Left renal pelvis (tissue), 4 donors: ENCODE data around the gene RYR3. TPM values are rescaled to one million over a fixed set of nuclear protein-coding genes. Genes with fewer than 3 reads are reported as not detected.
"Not testable (repeated sequence)": the region's sequence is repeated elsewhere in the genome, so short reads cannot be mapped to it uniquely, and the experiment has no call there.

ENCODE experiments used
- DNase-seq, 4 donors: peaks; one replicate each; pipeline ENCODE4 v3.0.0-alpha.2; 2013; ENCODE audit warnings: low read depth in 4 of 4, low spot score in 3 of 4
- polyA plus RNA-seq, 4 donors: library from polyadenylated mRNA; unstranded; fragments of 120-200 nt; gene quantifications; one replicate each; pipeline ENCODE4 v1.2.1, GENCODE V29; 2013; ENCODE audit not compliant: insufficient read length in 4 of 4

The RYR3 gene
- polyA plus RNA-seq, 4 donors: 4.0 to 13.9 (median 5.2) TPM

DNA sequence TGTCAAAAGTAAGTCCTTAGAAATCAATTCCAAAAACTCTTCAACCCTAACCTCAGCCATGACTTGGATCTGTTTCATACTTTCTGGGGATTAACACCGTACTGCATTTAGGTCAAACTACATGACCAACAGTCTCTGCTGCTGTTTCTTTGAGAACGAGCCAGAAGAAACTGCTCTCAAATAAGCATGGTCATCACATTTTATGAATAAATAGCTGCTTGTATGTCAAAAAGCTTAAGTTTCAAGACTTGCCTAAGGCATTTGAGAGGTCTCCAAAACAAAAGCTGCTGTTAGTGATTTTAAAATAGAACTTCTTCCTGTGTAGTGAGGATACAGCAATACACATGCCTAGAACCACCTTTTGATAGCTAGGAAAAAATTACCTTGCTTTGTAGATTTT is 491.2 kb downstream of the RYR3 start:
- DNase-seq: no peak

DNA sequence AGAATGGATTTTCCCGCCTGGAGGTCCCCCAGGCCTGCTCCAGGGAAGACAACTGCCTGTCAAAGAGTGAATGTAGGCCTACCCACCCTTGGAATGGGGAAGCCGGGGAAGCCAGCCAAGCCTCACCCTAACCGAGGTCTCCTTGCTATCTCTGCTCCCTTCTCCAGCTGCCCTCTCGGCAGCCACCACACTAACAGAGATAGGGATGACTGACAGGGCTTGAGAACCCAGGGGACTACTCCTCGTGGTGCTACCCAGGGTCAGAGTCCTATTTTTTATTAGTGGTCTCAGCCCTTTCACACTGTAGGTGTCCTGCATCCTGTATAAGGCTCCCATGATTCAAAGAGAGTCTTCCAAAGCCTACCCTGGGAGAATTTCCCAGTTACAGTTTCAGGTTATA is 496.9 kb downstream of the RYR3 start:
- DNase-seq: no peak

DNA sequence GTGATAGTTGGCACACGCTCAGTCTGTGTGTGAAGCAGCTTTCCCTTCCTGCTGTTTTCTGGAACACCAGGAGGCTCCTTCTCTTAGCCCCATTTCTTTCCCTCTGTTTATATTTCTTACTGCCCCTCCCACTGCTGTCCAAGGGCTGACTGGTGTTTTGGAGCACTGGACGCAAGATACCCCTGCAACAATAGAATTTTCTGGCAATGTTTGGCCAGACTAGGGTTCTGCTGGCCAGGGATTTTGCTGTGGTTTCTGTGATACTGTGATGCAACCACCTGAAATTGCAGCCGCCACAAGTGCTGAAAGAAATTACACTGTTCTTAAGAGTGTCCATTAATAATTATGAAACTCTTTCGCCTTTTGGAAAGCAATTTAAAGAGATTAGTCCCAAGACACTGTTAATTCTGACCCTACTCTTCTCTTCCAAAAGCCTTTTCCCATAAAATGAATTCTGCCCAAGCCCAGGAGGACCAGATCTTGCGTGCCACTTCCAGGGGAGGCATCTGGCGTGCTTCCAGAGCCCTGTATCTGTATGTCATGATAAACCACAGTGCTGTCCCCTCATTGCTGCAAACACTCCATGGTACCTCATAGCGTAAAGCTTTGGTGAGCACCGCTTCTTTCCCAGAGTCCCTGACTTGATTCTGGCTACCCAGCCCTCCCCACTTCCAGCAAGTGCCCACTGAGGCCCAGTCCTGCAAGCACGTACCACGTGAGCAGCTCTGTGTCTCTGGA is 498.1 kb downstream of the RYR3 start:
- DNase-seq: no peak

DNA sequence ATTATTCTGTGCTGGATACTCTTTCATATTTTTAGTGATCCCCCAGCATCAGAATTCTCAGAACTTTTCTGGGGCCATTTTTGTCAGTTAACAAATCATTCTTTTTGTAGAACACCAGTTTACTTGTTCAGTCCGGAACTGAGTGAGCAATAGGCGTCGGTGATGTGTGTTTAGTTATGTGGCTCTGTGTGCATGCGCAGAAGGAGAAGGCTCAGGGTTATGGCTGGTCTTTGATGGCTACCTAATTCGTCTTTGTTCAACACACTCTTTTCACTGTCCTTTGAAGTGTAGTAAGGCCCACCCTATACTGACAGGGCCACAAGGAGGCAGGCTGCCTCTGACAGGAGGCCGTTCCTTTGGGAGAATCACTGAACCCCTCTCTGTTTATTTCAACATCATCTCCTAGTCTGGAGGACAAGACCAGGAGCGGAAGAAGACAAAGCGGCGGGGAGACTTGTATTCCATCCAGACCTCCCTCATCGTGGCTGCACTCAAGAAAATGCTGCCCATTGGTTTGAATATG is 499.4 kb downstream of the RYR3 start:
- DNase-seq: no peak

DNA sequence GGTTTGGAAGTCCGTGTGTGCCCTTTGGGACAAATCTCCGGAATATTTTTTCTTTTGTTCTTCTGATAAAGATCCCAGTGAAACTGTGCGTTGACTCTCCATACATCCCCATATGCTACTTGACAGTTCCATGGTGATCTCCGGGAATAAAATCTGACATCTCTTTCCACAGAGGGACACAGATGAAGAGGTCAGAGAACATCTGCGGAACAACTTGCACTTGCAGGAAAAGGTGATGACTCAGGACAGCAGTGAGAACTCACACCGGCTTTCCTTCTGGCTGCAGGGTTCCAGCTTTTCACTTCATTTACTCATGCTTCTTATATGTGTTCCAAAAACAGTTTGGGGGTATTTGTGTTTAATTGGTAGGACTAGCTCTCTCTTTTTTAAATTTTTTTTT is 500.0 kb downstream of the RYR3 start:
- no peak for DNase-seq

DNA sequence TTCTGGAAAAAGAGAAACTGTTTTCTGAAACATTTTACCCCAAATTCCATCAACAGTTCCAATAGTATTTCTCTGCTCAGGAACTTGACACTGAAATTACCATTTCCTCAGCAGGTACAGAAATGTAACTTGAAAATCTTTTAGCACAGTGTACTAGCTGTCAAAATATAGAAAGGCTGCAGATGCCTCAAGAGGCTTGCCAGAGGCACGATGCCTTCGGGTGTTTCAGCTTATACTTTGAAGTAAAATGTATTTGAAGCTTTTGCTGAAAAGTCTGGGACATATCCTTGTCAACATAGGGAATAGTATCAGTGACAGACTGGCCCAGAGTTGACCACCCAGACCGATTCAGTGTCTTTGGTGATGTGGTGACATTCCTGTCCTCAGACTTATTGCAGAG is 503.1 kb downstream of the RYR3 start:
- DNase-seq: no peak

DNA sequence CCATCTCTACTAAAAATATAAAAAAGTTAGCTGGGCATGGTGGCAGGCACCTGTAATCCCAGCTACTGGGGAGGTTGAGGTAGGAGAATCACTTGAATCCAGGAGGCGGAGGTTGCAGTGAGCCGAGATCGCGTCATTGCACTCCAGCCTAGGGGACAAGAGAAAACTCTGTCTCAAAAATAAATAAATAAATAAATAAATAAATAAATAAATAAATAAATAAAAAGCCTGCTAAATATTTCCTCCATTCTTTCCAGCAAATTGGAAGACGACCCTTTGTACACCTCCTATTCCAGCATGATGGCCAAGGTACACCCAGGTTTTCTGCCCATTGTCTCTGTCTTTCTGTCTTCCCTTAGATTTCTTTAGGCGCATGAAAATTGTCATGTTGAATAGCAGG is 508.7 kb downstream of the RYR3 start:
- not testable (repeated sequence) for DNase-seq

DNA sequence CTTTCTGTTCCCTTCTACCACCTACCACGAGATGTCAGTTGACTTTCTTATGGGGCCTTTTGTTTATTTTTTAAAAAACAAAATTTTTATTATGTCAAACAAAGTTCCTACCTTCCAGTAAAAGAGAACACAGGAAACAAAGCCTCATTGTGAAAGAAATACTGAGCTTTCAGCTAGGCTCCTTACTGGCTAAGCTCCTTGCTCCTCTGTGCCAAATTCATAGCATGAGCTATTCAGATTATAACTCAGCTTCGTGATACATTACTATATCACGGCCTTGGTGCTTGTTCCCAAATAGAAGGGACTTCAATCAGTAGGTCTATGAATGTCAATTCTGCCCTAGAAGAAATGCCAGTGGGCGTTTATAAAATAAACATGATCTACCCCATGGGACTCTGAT is 511.7 kb downstream of the RYR3 start:
- DNase-seq: no peak

DNA sequence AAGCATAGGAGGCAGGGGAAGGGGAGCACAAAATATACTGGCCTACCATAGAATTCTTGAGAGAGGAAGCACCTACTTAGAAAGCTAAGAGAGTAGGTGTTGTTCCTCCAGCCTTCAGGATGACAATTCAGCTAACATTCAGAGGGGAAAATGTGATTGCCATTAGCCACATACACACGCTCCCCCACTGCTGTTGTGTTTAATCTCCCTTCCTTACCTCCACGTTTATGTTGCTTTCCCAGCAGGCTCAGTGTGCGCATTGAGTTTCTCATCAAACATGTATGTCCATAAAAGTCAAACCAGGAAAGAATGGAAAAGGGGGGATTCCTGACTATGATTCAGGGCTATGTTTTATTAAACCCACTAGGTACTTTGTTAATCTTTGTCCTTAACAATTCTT is 512.4 kb downstream of the RYR3 start:
- DNase-seq: no peak

DNA sequence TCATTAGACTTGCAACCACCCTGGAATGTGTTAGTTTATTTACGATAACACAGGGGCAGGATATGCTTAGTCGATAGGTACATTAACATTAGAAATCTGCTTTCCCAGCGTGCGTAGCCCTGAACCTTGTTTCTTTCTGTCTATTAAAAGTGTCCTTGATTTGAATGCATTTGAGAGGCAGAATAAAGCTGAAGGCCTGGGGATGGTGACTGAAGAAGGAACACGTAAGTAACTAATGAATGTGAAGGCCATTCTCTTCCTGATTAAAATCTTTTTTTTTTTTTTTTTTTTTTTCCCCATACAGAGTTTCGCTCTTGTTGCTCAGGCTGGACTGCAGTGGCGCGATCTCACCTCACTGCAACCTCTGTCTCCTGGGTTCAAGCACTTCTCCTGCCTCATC is 514.7 kb downstream of the RYR3 start:
- DNase-seq: no peak

DNA sequence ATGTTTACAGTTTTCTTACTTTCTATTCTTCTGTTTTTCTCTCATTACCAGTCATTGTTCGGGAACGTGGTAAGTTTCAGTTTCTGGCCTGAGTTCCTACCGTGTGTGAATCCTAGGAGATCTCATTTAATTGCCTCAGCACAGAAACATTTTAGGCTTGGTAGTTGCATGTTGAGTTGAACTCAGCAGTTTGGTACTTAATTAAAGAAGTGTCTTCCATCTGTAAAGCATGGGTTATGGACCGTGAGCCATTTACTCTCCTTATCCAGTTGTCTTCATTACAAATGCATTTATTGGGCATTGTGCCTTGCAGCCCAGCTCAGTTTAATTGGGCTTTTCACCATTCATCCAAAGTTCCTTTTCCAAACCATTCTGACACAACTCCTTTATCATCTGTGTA is 515.4 kb downstream of the RYR3 start:
- no peak for DNase-seq

DNA sequence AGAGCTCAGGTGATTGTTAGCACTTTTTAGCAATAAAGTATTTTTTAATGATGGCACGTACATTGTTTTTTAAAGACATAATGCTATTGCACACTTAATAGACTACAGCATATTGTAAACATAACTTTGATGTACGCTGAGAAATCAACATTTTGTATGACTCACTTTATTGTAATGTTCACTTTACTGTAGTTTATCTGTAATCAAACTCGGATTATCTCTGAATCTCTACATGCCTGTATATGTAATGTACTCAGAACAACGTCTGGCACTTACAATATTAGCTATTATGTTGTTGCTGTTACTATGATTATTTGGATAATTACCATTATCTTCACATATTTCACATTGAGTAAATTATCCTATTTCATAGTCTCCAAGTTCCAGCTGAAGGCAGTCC is 519.6 kb downstream of the RYR3 start:
- DNase-seq: no peak

DNA sequence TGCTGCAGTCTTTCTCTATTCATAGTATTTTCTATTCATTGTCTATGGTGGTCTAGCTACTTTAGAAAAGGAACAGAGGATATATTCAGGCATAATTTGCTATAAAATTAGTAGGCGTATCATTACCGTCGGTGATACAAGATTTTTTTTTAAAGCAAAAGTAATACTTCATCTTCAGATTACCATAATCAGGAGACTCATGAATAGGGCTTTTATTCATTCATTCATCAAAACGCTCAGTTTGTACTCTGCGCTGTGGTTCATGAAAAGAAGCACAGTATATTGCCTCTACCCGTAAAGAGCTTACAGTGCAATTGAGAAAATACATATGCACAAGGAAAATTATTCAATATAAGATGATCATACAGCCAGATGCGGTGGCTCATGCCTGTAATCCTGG is 520.9 kb downstream of the RYR3 start:
- DNase-seq: no peak

DNA sequence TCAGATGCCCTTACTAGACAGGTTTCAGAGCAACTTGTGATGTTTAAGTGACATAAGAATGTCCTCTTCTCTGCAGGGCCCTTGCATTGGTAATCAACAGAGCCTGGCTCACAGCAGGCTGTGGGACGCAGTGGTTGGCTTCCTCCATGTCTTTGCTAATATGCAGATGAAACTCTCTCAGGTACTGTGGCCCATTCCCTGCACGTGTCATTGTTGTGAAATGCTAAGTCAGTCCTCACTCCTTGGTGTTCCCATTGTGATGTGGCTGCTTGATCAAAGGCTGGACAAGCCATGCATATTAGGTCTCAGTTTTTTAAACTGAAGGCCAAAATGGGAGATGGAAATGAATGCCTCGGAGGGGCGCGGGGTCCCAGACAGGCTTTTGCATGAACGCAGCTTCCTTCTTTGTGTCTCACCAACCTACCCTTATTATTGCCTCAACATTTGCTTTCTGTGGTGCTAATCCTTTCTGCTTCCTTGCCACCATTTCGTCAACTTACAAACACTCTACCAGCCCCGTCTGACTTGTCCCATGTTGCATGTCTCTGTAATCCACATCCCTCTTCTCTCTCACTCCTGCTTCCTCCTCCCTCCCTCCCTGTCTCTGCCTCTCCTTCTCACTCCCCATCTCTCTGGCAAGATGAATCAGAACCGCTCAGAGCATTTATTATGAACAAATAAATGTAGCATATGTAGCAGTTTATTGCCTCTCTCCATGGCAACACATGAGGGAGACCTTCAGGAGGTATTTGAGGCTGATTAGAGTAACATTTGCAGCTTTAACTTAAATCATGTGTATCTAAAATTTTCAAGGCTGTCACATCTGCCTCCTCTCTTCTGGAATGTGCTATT is 524.4 kb downstream of the RYR3 start:
- no peak for DNase-seq

DNA sequence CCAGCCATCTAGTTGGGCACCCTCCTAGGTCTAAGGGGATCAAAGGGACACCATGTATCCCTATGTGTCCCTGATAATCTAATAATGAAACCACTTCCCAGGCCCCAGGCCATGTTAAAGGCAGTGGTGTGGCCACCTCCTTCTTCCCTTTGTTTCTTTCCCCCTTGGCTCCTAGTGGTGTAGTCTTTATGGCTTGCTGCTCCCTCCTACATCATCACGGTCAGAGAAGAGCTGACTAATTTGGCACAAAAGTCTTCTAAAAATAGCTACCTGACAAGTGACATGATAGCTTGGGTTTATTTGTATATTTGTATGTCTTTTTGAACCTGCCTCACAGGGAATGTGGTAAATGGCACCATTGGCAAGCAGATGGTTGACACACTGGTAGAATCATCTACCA is 526.5 kb downstream of the RYR3 start:
- no peak for DNase-seq

DNA sequence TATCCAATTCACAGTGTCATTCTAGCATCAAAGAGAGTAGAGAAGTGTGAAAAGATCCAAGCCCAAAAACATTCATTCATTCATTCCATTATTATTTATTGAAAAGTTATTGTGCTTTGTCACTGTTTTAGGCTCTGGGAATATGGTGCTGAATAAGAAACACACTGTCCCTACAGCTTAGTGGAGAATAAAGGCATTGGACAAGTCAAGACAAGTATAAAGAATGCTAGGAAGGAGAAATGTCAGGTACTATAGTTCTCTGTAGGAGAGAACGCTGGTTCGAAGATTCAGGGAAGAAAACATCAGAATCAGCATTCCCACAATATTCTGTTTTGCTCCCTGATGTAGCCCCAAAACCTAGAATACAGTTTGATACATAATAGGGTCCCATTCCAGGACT is 528.8 kb downstream of the RYR3 start:
- no peak for DNase-seq

DNA sequence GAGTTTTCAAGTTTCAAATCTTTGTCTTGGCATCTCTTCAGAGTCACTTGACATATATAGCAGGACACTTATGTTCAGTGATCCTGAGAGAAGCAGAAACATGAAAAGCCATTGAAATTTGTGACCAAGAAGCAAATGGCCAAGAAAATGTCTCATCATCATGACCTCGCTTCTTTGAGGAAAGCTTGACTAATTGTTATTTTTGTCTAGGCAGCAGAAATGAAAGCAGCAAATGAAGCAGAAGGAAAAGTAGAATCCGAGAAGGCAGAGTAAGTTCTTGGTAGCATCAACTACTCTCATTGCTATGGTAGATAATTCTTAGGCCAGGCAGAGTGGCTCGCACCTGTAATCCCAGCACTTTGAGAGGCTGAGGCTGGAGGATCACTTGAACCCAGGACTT is 529.8 kb downstream of the RYR3 start:
- no peak for DNase-seq

DNA sequence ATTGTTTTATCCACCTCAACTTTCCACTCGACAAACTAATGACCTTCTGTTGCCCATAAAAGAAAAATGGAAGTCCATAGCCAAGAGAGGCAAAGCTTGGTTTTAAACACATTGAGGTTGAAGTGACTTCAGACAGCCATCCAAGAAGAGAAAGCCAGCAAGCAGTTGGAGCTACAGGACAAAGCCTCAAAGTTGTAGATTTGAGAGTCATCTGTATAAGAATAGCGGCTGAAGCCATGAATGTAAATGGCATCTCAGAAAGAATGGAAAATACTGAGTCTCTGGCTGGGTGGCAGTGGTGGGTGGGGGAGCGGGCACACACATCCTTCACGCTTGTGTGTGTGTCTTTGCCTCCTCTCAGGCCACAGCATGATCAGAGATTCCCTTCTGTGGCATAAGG is 533.4 kb downstream of the RYR3 start:
- no peak for DNase-seq

DNA sequence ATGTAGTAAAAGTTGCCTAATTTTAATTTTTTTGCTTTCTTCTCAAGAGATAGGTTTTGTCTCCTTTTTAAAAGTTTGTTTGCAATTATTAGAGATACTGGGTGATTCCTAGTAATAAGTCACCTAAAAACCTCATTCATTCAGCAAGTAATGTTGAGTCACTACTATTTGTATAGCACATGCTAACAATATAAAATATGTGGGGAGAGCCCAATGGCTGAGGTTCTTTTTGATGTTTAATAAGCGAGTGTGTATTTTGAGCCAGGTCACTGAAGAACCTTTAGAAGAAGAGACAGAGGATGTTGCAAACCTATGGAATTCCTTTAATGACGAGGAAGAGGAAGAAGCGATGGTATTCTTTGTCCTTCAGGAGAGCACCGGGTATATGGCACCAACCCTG is 533.8 kb downstream of the RYR3 start:
- DNase-seq: no peak

DNA sequence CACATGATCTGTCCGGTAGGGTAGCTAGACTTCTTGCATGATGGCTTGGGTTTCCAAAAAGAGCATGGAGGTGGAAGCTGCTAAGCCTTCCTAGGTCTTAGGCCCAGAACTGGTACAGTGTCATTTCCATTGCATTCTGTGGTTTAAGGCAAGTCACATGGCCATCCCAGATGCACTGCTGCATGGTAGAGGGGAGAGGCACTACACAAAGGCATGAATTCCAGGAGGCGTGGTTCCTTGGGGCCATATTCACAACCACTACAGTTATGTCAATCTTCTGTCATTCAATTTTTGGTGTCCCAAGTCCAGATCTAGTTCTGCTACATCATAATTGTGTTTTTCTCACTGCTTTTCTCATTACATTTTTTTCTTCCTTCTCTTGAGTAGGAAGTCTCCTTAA is 535.4 kb downstream of the RYR3 start:
- no peak for DNase-seq

DNA sequence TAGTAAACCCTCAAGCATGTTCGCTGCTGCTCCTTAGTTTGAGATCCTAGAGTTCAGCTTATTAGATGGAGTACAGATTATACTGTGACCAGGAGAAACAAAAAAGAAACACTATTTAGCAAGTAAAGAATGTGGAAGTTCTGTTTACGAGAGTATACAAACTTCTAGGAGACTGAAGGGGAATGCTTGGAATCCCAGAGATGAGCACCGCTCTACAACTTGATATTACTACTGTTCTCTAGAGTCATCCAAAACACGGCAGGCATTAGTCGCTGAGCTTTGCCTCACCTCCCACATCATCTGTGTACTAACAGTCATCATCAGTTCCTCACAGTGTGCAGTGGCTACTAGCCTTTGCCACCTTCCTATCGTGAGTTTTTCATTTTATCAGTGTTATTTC is 536.1 kb downstream of the RYR3 start:
- no peak for DNase-seq

DNA sequence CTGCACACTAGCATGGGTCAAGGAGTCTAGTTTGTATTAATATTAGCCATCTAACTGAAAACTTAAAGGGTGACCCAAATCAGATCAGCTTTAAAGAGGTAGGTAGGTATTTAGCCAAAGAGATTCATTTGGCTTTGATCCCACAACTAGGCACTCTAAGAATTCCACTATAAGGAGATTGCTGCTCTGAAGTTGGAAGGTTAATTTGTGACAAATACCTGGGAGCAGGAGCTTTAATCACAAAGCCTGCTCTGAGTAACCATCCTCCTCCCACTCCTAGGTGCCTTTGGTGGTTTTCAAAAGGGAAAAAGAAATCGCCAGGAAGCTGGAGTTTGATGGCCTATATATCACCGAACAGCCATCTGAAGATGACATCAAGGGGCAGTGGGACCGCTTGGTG is 537.2 kb downstream of the RYR3 start:
- no peak for DNase-seq
